GM21786 (cell line): ENCODE measurements around the gene TMEM176A.

ENCODE experiments used
- ATAC-seq: cut with Tn5 transposase; IDR thresholded peaks from one replicate; pipeline ENCODE4 v1.9.1; 2021; ENCODE audit not compliant: unreplicated experiment

TMEM176A gene

GRCh38 chr7:150846291-150847115 is 45.9 kb downstream of the TMEM176A start:
- ATAC-seq: no peak

GRCh38 chr7:150847536-150847935 is 47.0 kb downstream of the TMEM176A start:
- no peak for ATAC-seq

- no peak for ATAC-seq
These were observed 47.5 kb downstream of the TMEM176A start for GRCh38 chr7:150848111-150848510.

GRCh38 chr7:150848561-150849115 is 48.1 kb downstream of the TMEM176A start:
- no peak for ATAC-seq

- ATAC-seq: no peak
These were observed 48.7 kb downstream of the TMEM176A start for GRCh38 chr7:150849204-150849775.

GRCh38 chr7:150850273-150850672 is 49.7 kb downstream of the TMEM176A start:
- ATAC-seq: no peak

GRCh38 chr7:150851492-150852370 is 51.2 kb downstream of the TMEM176A start:
- no peak for ATAC-seq

- ATAC-seq: no peak
These were observed 51.9 kb downstream of the TMEM176A start, which contains the start of gene AOC1 for GRCh38 chr7:150852371-150852905. AOC1 (plus strand) TSS chr7:150852517; CDS start chr7:150856471, 3,954 bp downstream.

- ATAC-seq: no peak
These were observed 53.8 kb downstream of the TMEM176A start for GRCh38 chr7:150854066-150855000.
